Stimulated activated CD4-positive, alpha-beta T cell treated with anti-CD3 and anti-CD28 coated beads, Interleukin-4, amount 100 ng/mL, for 1 hour (primary cell): ENCODE results near the gene NCEH1.
"Not testable (repeated sequence)": the region's sequence is repeated elsewhere in the genome, so short reads cannot be mapped to it uniquely, and the experiment has no call there.

Experiments
- DNase-seq: peaks from one replicate; pipeline ENCODE4 v3.0.0-alpha.2; 2020

The NCEH1 gene

GRCh38 chr3:172608575-172608974 lies 102.3 kb downstream of the NCEH1 start:
- no peak for DNase-seq

GRCh38 chr3:172607305-172608121 lies 103.4 kb downstream of the NCEH1 start:
- DNase-seq, result no peak

- DNase-seq, result no peak
Observed at GRCh38 chr3:172606021-172606420, 104.8 kb downstream of the NCEH1 start.

DNA sequence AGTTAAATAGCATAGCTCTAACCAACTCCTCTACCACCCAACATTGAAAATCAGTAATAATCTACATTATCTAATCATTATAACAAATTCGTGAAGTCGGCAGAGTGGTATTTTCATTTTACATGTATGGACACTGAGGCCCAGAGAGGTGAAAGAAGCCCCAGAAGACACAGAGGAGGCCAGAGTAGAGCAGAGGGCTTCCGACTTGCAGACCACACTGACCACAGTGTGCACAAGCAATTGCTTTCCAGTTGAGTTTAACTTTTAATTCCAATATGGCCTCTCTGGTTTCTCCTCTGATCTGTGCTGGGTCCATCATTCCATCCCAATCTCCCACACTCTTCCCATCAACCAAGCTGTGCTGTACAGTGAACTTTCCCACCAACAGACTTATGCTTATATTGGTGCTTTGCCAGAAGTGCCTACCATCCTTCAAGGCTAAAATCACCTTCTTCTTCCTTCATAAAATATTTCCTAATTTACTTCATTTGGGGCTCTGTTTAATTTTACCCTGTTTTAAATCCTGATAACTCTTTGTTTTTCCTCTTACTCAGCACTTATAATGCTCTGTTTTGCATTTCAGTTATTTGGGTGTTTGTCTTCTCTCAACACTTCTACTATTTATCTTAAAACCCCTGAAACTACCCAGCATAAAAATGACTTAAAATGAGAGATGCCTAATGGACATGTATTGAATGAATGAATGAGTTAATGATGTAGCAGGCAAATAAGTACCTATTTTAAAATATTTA lies 105.8 kb downstream of the NCEH1 start:
- no peak for DNase-seq

- DNase-seq, result no peak
Observed at GRCh38 chr3:172601066-172601832, 109.6 kb downstream of the NCEH1 start.

GRCh38 chr3:172600644-172601065 lies 110.2 kb downstream of the NCEH1 start:
- no peak for DNase-seq

GRCh38 chr3:172598904-172599303 lies 112.0 kb downstream of the NCEH1 start:
- no peak for DNase-seq

GRCh38 chr3:172596394-172596706 lies 114.5 kb downstream of the NCEH1 start:
- no peak for DNase-seq

DNA sequence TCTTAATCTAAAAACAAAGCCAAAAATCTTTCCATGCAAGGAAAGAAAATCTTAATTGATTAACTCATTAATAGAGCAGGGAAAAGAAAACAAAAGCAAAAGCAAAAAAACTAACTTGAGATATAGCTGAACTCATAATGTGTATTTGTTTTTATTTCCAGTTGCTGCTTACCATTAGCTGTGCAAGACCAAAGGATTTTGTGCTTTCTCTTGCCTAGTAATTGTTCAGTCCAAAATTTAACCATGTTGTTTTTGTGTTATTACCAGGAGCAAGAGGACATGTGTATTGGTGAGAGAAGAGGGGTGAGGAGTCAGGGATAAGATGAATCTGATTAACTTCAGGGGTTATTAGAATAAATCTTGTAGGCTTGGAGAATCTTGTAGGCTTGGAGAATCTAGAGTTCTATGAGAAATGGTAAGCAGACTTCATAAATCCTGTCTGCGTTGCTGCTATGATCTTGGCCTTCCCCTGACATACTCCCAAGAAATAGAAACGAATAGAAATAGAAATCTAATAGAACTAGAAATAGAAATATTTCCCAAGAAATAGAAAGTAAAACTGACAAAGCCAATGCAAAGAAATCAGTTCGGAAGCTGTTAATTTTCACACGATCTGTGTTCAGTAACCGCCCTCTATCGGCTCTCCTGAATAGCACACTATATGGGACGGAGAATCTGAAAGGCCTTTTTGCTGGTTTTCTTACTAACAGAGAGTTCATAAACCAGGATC lies 115.0 kb downstream of the NCEH1 start:
- no peak for DNase-seq

GRCh38 chr3:172594900-172595663 lies 115.8 kb downstream of the NCEH1 start:
- not testable (repeated sequence) for DNase-seq

GRCh38 chr3:172592898-172593669 lies 117.8 kb downstream of the NCEH1 start:
- DNase-seq, result no peak

DNA sequence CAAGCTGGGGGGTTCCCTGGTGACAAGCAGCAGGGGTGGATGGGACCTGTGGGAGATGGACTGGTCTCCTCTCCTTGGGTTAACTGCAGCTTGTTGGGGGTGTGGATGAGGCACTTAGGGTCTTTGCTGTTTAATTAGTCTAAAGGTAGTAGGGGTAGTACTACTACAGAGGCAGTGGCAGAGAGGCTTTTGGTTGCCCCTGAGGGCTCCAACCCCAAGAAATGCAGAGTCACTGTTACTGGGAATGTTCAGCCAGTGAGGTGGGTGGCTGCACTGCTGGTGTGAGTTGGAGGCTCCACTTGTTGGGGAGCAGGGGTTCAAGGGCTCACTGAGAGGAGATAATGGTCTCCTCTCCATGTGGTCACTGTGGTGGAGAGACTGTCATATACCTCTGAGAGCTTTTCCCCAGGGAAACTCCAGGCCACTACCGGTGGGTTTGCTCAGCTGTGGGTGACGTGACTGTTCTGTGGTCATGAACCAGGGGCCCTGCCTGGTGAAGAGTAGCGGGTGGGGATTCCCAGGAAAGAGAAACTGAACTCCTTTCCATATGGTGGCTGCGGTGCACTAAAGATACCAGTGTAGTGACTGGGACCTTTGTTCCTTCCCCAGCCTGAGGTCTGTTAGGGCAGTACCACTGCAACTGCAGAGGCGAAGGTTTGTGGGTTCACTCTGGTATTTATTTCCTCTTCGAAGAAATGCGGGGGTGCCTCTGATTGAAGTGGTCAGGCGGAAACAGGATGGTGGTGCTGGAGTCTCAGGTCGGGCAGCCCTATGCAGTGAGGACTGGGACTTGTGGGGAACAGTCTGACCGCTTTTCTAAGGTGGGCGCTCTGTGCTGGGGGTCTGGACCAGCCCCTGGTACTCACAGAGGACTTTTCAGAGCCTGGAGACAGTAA lies 118.7 kb downstream of the NCEH1 start:
- DNase-seq, result peak; percentile 70

GRCh38 chr3:172591125-172591605 lies 119.7 kb downstream of the NCEH1 start:
- DNase-seq, result no peak

DNA sequence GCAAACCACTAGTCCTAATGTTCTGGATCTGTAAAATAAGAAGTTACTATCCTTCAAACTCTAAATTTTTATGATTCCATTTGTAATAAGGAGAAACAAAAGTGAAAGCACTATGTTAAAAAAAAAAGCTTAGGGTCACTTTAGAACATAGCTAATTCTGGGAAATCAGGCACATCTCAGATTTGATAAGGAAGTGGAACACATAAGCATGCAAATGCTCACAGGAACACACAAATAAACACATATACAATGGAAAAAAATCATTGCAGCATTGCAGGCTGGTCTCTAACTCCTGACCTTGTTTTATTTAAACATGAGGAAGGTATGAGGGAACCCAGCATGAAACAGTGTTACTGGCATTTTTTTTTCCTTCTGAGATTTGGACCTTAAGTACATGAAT lies 124.4 kb downstream of the NCEH1 start:
- no peak for DNase-seq

GRCh38 chr3:172585954-172586353 lies 124.9 kb downstream of the NCEH1 start:
- no peak for DNase-seq

DNA sequence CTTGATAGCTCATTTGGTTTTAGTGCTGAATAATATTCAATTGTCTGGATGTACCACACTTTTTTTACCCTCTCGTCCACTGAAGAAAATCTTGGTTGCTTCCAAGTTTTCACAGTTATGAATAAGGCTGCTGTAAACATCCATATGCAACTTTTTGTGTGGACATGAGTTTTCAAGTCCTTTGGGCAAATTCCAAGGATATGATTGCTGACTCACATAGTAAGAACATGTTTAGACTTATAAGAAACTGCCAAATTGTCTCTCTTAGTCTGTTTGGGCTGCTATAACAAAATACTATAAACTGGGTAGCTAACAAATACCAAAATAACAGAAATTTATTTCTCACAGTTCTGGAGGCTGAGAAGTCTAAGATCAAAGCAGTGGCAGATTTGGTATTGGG lies 128.2 kb downstream of the NCEH1 start:
- no peak for DNase-seq

GRCh38 chr3:172581757-172582166 lies 129.1 kb downstream of the NCEH1 start:
- no peak for DNase-seq

DNA sequence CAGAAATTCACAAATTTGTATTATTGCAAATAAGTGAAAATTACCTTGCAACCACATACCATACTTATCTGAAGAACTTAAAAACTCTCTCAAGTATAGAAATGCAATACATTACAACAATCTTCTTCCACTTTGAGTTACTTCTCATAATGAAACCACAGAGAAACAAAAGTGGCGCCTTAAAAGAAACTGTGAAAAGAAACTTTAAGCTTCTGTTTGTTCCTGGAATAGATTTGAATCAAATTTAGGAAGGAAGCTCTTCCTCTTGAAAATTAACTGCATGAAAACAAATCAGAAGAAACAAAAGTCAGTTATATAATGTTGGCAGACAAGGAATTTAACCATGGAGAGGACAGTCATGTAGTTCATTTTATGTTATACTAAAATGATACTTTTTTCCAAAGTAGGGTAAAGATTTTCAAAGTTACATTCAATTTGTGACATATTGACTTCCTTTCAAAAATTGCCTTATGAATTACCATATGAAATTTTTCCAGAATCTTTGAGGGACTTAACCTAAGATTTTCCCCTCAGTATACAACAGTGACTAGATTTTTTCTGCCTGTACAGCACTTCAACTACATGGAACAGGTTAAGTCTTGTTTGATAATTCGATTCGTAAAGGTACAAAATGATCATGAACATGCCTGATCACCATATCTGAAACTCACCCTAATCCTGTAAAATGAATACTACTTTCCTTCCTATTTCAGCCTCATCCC lies 130.0 kb downstream of the NCEH1 start:
- no peak for DNase-seq
